Right lobe of liver (tissue), 4 donors: ENCODE data around the gene CD300LD.

ENCODE experiments used
- POLR2A ChIP-seq: fragments of 450-650 bp; IDR thresholded peaks from one replicate; pipeline ENCODE4 v1.6.1; 2017; ENCODE audit warnings: antibody characterized with exemption, mild to moderate bottlenecking
- TF ChIP-seq, protein P1 (sequence below), 4 donors: fragments of 200-600 bp in 3 of 4; fragments of 450-650 bp in 1 of 4; IDR thresholded peaks; one replicate each; pipeline versions ENCODE4 v1.5.1 to v1.8.0; 2016 to 2022; ENCODE audit warnings: antibody characterized with exemption in 4 of 4, mild to moderate bottlenecking in 2 of 4
- donor health status: DM: no; HTN: no; CAD: no.
- donor health status: DM: no; HTN: no; CAD: no.
- donor health status: DM: no; HTN: yes; CAD: no.

DNA sequence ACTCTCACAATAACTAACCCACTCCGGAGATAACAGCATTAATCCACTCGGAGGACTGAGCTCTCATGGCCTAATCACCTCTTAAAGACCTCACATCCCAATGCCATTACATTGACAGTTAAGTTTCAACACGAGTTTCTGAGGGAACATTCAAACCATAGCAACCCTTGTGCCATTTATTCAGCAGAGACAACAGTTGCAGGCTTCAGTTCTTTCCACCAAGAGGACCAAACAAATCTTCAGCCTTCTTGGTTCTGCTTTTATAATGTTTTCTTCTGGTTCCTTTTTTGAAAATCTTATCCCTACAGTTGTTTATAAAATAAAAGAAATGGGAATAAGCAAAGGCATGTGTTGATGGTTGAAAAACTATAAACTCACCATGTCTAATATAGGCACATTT lies 33.6 kb upstream of the CD300LD start:
- TF ChIP-seq, protein P1, sequence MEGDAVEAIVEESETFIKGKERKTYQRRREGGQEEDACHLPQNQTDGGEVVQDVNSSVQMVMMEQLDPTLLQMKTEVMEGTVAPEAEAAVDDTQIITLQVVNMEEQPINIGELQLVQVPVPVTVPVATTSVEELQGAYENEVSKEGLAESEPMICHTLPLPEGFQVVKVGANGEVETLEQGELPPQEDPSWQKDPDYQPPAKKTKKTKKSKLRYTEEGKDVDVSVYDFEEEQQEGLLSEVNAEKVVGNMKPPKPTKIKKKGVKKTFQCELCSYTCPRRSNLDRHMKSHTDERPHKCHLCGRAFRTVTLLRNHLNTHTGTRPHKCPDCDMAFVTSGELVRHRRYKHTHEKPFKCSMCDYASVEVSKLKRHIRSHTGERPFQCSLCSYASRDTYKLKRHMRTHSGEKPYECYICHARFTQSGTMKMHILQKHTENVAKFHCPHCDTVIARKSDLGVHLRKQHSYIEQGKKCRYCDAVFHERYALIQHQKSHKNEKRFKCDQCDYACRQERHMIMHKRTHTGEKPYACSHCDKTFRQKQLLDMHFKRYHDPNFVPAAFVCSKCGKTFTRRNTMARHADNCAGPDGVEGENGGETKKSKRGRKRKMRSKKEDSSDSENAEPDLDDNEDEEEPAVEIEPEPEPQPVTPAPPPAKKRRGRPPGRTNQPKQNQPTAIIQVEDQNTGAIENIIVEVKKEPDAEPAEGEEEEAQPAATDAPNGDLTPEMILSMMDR (IDR thresholded peaks at IDR 0.05), result no peak
- no peak for TF ChIP-seq POLR2A
